SIG-M5 treated with dmso at 0.1 percent for 504 hours (cell line): ENCODE measurements around the gene BCAS1.

Experiments used
- DNase-seq: peaks from one replicate; lab custom pipeline; 2025; ENCODE audit not compliant: unreplicated experiment; lab: John Stamatoyannopoulos, UW

BCAS1 gene, protein sequence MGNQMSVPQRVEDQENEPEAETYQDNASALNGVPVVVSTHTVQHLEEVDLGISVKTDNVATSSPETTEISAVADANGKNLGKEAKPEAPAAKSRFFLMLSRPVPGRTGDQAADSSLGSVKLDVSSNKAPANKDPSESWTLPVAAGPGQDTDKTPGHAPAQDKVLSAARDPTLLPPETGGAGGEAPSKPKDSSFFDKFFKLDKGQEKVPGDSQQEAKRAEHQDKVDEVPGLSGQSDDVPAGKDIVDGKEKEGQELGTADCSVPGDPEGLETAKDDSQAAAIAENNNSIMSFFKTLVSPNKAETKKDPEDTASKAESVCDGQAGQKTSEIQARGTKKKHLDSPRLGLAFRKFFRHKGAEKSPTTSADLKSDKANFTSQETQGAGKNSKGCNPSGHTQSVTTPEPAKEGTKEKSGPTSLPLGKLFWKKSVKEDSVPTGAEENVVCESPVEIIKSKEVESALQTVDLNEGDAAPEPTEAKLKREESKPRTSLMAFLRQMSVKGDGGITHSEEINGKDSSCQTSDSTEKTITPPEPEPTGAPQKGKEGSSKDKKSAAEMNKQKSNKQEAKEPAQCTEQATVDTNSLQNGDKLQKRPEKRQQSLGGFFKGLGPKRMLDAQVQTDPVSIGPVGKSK

DNA sequence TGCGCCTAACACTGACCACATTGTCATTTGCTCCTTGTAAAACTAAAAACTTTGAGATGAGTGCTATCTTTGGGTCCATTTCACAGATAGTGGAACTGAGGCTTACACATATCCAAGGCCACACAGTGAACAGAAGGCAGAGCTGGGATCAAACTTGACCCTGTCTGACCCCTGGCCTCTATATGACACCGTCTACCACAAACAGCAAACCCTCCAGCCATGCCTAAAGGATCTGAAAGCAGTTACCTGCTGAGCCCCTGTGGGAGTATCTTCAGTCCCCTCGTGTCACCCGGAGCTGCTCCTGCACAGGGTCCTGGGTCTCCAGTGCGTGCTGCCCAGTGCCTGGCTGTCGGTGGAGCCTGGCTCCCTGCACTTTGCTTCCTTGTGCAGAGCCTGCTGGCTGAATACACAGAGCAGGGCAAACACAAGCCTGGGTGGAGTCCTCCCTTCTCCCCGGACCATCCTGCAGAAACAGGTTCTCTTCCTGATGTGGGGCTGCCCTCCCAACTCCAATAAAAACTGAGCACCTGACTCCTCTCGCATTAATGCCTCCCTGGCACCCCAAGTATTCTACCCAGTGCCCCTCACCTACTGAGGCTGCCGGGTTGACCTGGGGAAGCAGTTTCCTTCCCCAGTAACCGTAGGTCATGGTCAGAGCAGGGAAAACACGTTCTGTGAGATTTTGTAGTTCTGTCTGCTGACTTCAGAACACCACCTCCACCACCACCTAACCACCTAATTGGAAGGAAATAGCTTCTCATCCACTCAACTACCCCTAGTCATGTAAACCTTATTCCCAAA, at the start of gene BCAS1:
TSS of gene BCAS1 (minus strand) at position 408 of the 801 bp plus-strand sequence. CDS start 11,876 bp downstream, outside the sequence.
- peak; percentile 100 for DNase-seq

DNA sequence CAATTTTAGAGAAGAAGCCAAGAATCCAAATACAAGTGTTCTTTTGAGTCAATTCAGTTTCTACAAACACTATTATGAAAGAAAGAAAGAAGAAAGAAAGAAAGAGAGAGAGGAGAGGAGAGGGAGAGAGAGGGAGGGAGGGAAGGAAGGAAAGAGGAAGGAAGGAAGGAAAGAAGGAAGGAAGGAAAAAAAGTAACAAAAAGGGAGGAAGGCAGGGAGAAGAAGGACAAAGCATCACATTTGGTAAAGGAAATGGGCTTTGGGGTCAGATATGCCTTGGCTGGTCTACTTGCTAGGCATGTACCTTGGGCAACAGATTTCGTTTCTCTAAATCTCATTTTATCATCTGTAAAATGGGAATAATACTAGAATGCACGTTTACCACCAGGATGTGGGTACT, 49.4 kb upstream of the BCAS1 start:
- no peak for DNase-seq

DNA sequence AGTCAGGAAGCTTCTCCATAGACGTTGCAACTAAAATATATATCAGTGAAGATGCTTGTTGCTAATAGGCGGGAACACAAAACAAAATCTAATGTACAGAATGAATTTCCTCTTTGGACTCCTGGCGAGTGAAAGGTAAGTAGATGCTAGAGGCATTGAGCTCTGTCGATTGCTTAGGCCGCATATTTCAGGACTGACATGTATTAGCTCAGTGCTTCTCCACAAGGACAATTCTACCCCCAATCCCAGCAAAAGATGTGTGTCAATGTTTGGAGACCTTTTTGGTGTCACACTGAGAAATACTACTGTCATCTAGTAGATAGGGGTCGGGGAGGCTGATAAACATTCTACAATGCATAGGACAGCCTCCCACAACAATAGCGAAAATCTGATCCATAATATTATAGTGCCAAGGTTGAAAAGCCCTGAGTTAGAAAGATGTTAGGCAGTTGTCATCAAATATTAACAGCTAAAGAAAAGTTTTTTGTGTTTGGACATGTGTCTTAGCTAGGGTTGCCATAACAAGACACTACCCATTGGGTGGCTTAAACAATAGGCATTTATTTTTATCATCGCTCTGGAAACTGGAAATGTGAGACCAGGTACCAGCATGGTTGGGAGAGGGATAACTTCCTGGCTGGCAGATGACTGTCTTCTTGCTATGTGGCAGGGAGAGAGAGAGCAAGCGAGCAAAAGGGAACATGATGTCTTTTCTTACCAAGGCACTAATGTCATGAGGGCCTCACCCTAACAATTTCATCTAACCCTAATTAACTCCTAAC, 48.0 kb upstream of the BCAS1 start:
- no peak for DNase-seq

DNA sequence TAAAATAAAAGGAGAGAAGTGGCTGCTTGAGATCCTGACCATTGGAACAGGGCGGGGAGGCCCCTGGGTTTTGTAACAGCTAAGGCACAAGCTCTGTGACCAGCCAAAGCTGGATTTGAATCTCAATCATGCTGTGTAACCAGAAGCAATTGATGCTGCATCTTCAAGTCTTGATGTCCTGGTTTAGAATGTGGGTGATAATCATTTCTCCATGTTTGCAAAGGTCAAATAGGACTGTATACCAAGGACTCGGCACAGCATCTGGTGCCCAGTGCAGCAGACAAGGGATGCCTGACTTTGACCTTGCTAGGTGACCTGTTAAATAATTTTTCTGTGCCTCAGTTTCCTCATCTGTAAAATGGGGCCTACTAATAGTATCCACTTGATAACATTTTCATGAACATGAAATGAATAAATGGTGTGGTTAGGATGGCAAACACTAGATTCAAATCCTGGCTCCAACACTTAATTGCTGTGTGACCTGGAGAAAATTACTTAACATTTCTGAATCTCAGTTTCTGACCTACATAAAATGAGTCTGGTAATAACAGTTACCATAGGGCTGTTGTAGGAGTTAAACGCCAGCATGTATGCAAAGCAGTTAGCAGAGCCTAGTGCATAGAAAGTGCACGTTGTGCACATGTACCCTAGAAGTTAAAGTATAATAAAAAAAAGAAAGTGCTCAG, 46.3 kb upstream of the BCAS1 start:
- no peak for DNase-seq

DNA sequence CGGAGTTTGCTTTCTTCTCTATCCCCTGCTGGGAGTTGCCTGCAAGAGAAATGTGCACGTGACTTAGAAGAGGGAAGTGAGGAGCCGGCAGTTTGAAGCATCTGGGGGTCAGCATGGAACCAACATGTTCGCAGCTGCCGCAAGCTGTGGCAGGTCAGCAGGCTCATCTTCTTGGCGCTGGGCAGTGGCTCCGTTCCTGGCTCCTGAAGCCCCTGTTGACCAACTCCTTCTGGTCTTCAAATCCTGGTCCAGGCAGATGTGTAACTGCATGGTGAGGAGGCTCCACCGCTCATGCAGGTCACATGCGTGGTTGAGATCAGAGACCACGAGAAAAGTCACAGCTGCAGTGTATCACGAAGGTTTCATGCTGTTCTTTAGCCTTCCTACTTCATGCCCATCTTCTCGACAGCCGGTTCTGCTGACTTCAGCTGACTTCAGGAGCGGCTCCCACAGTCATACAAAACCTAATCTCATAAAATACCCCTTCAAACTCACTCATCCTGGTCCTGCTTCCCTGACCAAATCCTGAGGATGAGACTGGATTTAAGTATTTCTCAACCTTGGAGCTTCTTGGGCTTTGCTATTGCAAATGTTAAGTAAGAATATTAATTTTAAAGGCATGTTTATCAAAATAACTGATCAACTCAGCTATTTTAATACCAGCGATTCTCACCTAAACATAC, 44.9 kb upstream of the BCAS1 start:
- peak; percentile 85 for DNase-seq

DNA sequence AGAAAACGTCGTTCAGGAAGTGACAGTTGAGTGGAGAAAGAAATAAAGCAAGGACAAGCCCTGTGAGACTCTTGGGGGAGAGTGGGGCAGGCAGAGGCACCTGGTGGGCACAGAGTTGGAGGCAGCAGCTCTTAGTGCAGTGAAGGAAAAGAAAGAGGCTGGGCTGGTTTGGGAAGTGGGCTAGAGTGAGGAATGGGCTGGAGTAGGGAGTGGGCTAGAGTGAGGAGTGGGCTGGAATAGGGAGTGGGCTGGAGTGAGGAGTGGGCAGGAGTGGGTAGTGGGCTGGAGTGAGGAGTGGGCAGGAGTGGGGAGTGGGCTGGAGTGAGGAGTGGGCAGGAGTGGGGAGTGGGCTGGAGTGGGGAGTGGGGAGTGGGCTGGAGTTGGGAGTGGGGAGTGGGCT, 43.7 kb upstream of the BCAS1 start:
- DNase-seq, result no peak

DNA sequence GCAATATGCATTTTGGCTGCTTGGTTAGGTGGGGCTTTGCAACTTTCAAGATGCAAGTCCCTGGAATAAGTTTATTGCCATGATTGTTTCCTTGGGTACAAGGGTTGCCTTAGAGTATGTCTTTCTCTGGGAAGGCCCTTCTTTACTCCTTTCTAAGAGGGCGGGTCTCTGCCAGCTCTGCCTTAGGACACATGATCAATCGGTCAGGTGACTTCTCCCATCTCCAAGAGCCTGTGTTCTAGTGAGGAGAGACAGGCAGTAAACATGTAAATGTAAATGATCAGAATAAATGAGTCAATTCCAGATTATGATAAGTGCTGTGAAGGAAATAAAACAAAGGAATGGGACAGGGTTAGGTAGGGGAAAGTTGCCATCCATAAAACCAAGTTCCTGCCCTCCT, 43.2 kb upstream of the BCAS1 start:
- no peak for DNase-seq

DNA sequence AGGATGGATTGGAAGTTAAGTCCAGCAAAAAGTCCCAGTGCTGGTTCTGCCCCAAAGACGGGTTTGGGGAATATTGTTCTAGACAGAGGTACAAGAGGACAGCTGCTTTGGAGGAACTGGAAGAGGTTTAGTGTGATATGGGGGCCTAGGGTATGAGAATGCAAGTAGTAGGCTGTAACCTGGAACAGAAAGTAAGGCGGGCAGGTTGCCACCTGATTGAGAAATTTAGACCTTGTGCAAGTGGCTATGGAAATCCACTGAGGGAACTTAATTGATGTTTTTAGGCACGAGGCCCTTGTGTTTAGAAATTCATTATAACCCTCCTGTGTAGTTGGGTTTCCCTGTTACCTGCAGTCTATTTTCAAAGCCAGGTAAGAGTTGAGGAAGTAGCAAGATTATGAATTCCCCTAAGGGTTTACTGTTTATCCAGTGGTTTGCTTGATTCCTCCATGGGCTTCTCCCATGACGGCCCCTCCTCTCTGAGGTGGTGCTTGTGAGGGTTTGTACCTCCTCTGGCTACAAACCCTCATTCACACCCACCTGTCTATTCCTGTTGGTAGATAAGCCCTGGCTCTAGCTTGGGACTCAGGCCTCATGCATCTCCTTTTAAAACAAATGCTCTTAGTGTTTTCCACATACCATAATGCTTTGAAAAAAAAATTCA, 42.0 kb upstream of the BCAS1 start:
- no peak for DNase-seq

DNA sequence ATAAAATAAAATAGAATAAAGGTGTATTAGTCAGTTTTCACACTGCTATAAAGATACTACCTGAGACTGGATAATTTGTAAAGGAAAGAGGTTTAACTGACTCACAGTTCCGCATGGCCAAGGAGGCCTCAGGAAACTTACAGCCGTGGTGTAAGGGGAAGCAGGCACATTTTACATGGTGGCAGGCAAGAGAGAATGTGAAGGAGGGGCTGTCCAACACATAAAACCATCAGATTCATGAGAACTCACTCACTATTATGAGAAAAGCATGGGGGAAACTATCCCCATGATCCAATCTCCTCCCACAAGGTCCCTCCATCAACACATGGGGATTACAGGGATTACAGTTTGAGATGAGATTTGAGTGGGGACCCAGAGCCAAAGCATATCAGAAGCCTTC, 41.1 kb upstream of the BCAS1 start:
- DNase-seq, result no peak

DNA sequence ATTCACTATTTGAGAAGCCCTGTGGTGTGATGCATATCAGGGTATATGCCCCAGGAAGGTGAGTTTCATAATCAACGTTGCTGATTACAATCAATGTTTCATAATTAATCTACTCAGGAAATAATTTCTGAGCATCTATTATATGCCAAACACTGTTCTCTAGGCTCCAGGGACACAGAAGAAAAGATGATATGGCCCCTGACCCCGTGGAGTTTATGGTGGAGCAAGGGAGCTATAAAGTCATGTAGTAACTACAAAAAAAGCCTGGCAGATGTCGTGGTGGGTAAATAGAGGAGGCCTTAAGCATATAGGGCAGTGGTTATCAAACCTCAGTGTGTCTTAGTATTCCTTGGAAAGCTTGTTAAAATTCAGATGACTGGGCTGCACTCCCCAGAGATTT, 40.1 kb upstream of the BCAS1 start:
- DNase-seq, result no peak

DNA sequence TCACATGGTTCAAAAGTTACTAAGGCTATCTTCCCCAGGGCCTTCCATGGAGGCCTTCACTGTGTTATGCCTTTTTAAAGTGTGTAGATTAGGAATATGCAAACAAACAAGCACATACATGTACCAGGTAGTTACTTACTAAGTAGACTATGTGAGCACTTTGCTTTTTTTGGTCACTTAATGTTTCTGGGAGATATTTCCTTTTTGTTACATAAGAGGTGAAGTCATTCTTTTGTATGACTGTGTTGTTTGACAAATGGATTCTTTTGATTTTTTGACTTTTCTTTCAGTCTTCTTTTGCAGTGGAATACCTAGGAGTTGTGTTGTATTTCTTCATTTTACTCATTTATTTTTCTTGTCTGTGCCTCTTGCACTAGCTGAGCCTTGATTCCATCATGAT, 39.6 kb upstream of the BCAS1 start:
- peak; percentile 57 for DNase-seq

DNA sequence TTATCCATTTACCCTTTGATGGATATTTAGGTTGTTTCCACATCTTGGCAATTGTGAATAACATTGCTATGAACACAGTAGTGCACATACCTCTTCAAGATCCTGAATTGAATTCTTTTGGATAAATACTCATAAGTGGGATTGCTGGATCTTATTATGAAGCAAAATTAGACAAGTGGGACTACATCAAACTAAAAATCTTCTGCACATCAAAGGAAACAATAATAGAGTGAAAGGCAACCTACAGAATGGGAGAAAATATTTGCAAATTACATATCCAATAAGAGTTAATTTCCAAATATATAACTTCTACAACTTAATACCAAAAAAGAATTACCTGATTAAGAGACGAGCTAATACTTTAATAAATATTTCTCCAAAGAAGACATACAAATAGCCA, 38.4 kb upstream of the BCAS1 start:
- no peak for DNase-seq

DNA sequence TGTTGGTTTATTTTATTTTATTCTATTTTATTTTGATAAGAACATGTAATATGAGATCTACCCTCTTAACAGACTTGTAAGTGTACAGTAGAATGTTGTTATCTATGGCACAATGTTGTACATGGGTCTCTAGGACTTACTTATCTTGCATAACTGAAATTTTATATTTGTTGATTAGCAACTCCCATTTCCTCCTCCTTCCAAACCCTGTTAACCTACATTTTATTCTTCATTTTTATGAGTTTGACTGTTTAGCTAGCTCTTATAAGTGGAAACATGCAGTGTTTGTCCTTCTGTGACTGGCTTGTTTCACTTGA, 37.9 kb upstream of the BCAS1 start:
- peak; percentile 85 for DNase-seq

DNA sequence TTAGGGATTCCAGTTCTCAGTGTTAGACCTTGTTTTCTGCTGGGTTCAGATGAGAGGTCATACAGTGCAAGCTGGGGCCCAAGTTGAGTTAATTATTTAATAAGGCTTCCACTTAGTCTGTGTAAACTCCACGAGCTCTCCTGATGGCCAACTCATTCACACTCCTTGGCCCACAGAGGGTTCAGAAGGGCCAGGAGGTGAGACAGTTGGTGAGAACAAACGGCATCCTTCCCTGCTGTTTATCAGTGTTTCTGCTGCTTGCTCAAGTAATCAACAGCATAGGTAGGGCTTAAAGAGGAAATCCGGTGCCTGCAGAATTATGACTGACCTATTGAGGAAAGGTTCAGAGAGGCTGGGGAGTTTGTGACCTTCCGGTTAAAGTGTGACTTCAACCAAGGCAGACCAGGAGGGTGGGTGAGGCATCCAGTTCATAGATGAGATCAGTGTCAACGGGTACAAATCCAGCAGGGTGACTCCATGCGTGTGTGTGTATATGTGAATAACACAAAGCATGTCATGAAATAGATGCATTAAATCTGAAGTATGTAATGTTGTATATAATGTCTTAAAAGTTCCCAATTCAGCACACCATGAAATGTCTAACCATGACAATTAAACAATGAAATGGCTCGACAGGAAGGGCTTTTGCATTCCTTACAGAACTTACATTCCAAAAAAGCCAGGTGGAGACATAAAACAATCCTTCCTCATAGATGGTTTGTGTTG, 37.4 kb upstream of the BCAS1 start:
- no peak for DNase-seq

DNA sequence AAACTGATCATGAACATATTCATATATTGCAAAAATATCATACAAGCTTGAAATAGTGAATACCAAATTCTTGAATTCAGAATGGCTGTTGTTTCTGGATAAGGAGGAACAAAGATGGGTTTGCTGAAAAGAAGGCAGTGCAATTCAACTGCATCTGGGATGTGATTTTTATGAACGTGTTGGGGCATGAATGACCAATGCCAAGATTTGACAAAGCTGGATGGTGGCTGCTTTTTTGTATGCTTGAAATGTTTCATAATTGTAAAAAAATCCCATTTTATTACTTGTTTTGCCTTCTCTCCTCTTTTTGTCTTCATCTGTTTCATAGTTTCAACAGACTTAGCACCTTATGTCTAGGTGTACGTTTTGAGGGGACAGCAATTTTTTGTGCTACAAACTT, 36.8 kb upstream of the BCAS1 start:
- DNase-seq, result no peak

DNA sequence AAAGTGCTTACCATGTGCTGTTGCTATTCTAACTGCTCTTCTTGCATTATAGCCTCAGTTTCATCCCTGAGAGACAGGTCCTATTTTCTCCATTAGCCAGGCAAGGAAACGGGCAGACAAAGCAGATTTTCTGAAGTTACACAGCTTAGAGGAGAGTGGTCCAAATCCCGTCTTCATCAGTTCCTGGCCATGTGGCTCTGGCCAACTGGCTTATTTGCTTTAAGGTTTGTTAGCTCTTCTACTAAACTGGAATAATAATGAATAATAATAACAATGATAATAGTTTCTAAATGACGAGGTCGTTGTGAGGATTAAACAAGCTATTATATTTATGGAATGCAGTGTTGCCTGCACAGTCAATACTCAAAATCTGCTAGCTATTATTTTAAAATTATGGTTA, 35.8 kb upstream of the BCAS1 start:
- DNase-seq, result no peak

DNA sequence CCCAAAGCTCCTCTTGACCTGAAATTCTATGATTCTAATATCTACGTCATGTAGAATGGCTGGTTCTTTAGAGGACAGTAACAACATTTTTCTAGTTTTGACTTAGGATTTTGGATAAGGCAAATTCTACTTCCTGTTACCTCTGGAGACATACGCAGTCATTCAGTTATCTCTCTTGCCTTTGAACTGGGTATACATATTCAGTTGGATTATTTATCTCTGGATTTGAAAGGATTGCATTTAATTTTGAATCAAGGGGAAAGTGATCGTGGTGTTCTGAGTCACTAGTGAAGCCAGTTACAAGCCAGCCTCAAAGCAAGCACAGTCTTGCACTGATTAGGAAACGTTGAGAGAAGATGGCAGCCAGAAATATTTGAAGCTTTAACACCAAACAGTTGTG, 35.3 kb upstream of the BCAS1 start:
- no peak for DNase-seq

DNA sequence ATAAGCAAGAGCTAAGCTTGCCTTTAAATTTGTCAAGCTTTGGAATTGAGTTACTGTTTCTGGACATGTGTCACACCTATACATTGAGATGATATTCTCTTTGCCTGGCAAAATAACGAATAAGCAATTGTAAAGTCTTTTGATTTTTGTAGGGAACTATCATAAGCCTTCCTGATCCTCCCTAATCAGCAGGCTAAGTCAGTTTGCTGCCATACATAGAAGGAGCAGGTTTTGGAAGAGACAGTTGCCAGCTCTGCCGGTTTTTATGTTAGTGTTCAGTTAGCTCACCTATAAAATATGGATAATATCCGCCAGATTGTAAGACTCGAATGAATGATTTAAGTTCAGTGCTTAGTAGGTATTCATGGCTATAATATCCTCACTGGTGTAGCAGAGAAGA, 34.4 kb upstream of the BCAS1 start:
- DNase-seq, result no peak
